Subcutaneous adipose tissue (tissue), 4 donors: Measurements from ENCODE around the gene BCORL1. TPM values are rescaled to one million over a fixed set of nuclear protein-coding genes. Genes with fewer than 3 reads are reported as not detected.

ENCODE experiments used
- total RNA-seq, 4 donors: library from RNA; depleted of rRNA; stranded (reverse); fragments of >200 nt; gene quantifications; one replicate each; pipeline ENCODE4 v1.1.0, GENCODE V29; 2016
- TF ChIP-seq, protein P1 (sequence below): fragments of 450-650 bp; IDR thresholded peaks from one replicate; pipeline ENCODE4 v1.5.1; 2016; ENCODE audit warnings: low read depth, mild to moderate bottlenecking, control low read depth, antibody characterized with exemption, moderate library complexity

The BCORL1 gene
- total RNA-seq, 4 donors from 2014 or later = 4.1 to 13.9 (median 4.4) TPM

DNA sequence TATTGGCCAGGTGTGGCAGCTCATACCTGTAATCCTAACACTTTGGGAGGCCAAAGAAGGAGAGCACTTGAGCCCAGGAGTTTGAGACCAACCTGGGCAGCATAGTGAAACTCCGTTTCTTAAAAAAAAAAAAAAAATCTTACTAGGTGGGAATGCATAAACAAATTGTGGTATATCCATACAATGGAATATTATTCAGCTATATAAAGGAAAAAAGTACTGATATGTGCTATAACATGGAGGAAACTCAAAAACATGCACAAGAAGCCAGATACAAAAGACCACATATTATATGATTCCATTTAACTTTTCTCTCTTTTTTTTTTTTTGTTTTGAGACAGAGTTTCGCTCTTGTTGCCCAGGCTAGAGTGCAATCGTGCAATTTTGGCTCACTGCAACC is 13.5 kb upstream of the BCORL1 start:
- TF ChIP-seq, protein P1, sequence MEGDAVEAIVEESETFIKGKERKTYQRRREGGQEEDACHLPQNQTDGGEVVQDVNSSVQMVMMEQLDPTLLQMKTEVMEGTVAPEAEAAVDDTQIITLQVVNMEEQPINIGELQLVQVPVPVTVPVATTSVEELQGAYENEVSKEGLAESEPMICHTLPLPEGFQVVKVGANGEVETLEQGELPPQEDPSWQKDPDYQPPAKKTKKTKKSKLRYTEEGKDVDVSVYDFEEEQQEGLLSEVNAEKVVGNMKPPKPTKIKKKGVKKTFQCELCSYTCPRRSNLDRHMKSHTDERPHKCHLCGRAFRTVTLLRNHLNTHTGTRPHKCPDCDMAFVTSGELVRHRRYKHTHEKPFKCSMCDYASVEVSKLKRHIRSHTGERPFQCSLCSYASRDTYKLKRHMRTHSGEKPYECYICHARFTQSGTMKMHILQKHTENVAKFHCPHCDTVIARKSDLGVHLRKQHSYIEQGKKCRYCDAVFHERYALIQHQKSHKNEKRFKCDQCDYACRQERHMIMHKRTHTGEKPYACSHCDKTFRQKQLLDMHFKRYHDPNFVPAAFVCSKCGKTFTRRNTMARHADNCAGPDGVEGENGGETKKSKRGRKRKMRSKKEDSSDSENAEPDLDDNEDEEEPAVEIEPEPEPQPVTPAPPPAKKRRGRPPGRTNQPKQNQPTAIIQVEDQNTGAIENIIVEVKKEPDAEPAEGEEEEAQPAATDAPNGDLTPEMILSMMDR = no peak

DNA sequence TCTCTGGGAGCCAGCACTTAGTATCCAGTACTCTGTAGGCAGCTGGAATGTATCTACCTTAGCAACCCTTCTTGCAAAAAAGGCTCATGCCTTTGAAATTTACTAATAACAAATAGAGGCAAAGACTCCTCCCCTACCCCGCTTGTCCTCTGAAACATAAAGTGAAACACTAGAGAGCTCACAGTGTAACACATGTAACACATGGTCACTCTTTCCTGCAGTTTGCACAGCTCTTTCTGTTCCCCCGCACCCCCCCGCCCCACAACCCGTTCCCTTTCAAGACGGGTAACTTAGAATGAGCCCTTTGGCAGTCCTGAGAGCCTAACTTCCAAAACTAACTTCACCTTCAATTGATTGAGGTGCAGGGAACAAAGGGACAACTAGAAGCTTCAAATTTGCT is 6.0 kb upstream of the BCORL1 start:
- TF ChIP-seq, protein P1 = no peak

DNA sequence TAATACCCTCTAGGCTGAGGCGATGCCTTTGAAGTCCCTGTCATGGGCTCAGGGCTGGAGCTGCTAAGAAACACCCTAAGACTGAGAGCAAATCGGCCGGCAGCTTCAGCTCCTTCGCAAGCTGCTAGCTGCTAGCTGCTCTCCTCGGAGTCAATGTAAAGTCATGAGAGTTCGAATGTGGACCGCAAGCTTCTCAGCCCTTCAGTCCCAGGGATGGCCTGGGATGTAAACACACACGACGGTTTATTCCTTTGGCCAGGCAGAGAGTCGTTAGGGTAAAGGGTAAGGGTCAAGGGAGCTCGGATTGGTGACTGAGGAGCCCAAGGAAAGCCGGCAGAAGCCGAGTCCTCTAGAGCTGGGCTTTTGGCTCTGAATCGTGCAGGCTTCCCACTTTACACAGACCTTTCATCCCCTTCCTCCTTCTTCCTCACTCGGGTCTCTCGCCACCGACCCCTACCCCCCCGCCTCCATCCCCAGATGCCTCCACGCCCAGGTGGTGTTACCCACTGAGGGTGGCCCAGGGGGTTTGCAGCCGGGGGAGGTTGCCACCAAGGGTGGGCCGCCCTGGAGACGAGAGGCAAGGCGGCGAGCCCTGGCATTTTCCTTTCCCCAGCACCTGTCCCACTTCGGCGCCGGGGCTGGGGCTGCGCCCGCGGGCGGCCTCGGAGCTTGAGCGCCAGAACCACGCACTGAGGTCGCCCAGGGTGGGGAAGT is 3.1 kb upstream of the BCORL1 start:
- TF ChIP-seq, protein P1 = no peak

DNA sequence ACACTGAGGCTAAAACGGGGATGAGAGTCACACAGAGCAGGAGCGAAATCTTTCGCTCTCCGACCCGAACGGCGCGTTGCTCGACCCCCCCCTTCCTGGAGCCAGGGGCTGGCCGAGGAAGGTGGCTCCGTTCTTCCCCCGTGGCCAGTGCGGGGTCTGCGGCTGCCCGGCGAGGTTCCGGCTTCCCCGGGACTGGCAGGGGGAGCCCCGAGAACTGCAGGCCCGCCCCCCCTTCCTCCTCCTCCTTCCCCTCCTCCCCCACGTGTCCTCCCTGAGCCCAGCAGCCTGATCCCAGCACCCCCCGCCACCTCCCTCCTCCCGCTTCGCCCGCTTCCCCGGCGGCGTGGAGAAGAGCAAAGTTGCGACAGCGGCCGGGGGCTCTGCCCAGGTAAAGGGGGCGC is 2.4 kb upstream of the BCORL1 start:
- TF ChIP-seq, protein P1 = no peak

DNA sequence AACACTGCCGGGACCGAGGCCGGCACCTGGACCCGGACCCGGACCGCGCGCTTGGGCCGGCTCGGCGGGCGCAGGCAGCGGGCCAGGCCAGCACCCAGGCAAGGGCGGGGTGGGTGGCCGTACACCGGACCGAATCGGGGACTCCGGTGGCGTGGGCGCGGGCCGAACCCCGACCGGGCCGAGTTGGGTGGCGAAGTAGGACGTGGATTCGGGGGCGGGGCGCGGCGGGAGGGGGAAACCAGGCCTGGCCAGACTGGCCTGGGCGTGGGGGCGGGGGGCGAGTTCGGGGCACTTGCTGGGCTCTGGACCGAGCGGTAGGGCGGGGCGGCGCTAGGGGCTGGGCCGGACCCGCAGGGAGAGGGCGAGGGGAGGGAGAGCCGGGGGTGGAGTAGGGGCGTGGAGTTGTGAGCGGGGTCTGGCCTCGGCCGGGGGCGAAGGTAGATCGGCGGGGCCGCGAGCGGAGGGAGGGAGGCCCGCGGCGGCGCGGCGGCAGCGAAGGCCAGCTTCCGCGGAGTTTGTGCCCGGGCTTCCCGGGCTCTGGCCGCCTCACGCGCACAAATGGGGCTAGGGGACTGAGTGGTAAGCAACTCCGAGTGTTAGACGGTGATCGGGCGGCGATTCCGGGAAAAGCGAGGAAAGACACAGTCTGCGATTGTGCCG is 1.8 kb upstream of the BCORL1 start:
- TF ChIP-seq, protein P1 = no peak

DNA sequence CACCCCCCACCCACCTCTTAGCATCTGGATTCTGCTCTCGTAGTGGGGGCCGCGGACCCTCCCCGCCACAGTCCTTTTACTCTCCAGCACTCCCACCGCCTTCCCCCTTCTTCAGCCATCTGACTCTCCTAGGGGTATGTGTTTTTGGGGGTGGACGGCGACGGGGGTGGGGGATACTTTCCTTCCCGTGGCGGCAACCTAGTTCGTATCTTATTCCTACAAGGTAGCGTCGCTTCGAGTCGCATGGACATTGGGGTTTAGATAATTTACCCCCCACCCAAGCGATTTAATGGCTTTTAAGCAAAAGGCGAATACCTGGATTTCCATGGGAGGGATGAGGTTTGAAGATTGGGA is 1.3 kb upstream of the BCORL1 start:
- TF ChIP-seq, protein P1 = no peak

DNA sequence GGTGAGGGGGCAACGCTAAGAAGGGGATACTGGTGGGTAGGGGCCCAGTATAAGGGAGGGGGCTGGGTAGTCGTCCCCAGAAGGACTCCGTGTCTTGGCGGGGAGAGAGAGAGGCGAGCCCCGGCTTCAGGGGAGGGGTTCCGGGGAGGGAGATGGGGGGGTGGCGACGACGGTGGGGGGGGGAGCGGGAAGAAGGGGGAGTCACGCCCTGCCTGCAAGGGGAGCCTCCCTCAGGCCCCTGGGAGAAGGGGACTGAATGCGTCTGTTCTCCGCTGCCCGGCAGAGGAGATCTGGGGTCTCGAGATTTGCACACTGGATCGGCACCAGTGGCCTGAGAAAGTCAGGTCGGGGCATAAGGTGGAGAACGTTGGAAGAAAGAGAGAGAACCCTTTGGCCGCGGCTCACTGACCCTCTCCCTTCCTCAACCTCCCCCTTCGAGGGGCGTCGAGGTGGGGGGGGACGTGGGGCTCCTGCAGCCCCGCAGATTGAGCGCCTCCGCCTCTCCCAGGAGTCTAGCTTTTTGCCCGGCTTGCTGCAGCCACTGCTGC is 609 bp upstream of the BCORL1 start:
- TF ChIP-seq, protein P1 = no peak
